ENCODE measurements around the gene PARD3B.

GRCh38 chr2:204535356-204535755 lies 9.9 kb upstream of the PARD3B start:
- TF ChIP-seq, protein P1, sequence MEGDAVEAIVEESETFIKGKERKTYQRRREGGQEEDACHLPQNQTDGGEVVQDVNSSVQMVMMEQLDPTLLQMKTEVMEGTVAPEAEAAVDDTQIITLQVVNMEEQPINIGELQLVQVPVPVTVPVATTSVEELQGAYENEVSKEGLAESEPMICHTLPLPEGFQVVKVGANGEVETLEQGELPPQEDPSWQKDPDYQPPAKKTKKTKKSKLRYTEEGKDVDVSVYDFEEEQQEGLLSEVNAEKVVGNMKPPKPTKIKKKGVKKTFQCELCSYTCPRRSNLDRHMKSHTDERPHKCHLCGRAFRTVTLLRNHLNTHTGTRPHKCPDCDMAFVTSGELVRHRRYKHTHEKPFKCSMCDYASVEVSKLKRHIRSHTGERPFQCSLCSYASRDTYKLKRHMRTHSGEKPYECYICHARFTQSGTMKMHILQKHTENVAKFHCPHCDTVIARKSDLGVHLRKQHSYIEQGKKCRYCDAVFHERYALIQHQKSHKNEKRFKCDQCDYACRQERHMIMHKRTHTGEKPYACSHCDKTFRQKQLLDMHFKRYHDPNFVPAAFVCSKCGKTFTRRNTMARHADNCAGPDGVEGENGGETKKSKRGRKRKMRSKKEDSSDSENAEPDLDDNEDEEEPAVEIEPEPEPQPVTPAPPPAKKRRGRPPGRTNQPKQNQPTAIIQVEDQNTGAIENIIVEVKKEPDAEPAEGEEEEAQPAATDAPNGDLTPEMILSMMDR (conservative IDR thresholded peaks at IDR 0.05; ENCODE audit: low read depth, low read length) = no peak
- TF ChIP-seq POLR2A (IDR thresholded peaks at IDR 0.05; ENCODE audit: low read depth, low read length) (no peak), MAZ (IDR thresholded peaks at IDR 0.05; ENCODE audit: borderline replicate concordance, low read depth, low read length) (no peak), CHD1 (IDR thresholded peaks at IDR 0.05; ENCODE audit: low read depth, low read length) (no peak), MXI1 (IDR thresholded peaks at IDR 0.05; ENCODE audit: borderline replicate concordance, low read depth, low read length) (no peak), CEBPB (IDR thresholded peaks at IDR 0.05; ENCODE audit: low read depth, low read length) (no peak)
